HCT116 (cell line): ENCODE results near the gene XRCC2. TPM values are rescaled to one million over a fixed set of nuclear protein-coding genes. Genes with fewer than 3 reads are reported as not detected.
A peak's percentile ranks its signal among the peaks of the same experiment; 100 is the strongest.
"Not testable (repeated sequence)": the region's sequence is repeated elsewhere in the genome, so short reads cannot be mapped to it uniquely, and the experiment has no call there.

Experiments
- ATAC-seq: fragments of 200-7000 bp; cut with Tn5 transposase; 2 replicates; pipeline ENCODE4 v1.9.1; 2020; ENCODE audit warnings: mild to moderate bottlenecking, moderate library complexity
- BruUV-seq: library from RNA; stranded (reverse); fragments of 400-500 nt; replicated peaks from 2 replicates; lab custom pipeline; 2021; lab: Mats Ljungman, UMichigan
- CTCF ChIA-PET: fragments of 300-600 bp; sonication (Branson Sonifier 250); formaldehyde crosslinking; loops from one replicate; lab custom pipeline; 2021; ENCODE audit warnings: antibody characterized with exemption; lab: Charles Lee
- POLR2A ChIA-PET: fragments of 300-600, 350-600 bp; sonication (Branson Sonifier 250); formaldehyde crosslinking; loops from one replicate; lab custom pipeline; 2021; ENCODE audit warnings: antibody characterized with exemption; lab: Charles Lee
- RAD21 ChIA-PET, 2 experiments: fragments of 300-600 bp; sonication (Branson Sonifier 250); formaldehyde crosslinking; loops; one replicate each; lab custom pipeline; 2023; ENCODE audit warnings: low total read pairs in 2 of 2; ENCODE audit not compliant: uncharacterized antibody in 2 of 2, unreplicated experiment in 2 of 2, low non-redundant PET in 1 of 2; lab: Charles Lee
- DNase-seq: peaks from one replicate; pipeline ENCODE4 v3.0.0-alpha.2; 2010; ENCODE audit warnings: low read depth, low spot score
- H2AFZ ChIP-seq: fragments of 200-600 bp; shearing (Covaris generic), sonication (generic); 2 replicates; pipeline ENCODE4 v1.6.1; 2017; ENCODE audit warnings: low read depth, mixed run types, mixed read lengths, antibody characterized with exemption, low read length; ENCODE audit not compliant: poor library complexity, severe bottlenecking
- H3K27ac ChIP-seq: 2 replicates; pipeline ENCODE4 v1.5.1; 2012; ENCODE audit warnings: low read depth, low read length
- H3K27me3 ChIP-seq: fragments of 200-600 bp; sonication (generic); 2 replicates; pipeline ENCODE4 v1.6.1; 2016; ENCODE audit warnings: mixed run types, low read length, mixed read lengths; ENCODE audit not compliant: insufficient read depth
- H3K36me3 ChIP-seq, 2 experiments: fragments of 200-500 bp in 1 of 2; fragments of 200-600 bp in 1 of 2; sonication (Bioruptor generic) in 1 of 2; sonication (generic) in 1 of 2; 2 replicates each; pipeline versions ENCODE4 v1.5.1 to v1.6.1; 2014 to 2016; ENCODE audit warnings: low read length in 2 of 2, inconsistent platforms in 1 of 2, mixed read lengths in 1 of 2, mixed run types in 1 of 2; ENCODE audit not compliant: insufficient read depth in 2 of 2, control insufficient read depth in 1 of 2
- H3K4me1 ChIP-seq, 2 experiments: fragments of 200-600 bp in 1 of 2; sonication (generic) in 1 of 2; 2 replicates each; pipeline versions ENCODE4 v1.5.1 to v1.6.1; 2012 to 2017; ENCODE audit warnings: low read length in 2 of 2, inconsistent platforms in 1 of 2, mild to moderate bottlenecking in 1 of 2, mixed read lengths in 1 of 2, mixed run types in 1 of 2, moderate library complexity in 1 of 2; ENCODE audit not compliant: insufficient read depth in 2 of 2, control insufficient read depth in 1 of 2
- H3K4me2 ChIP-seq: fragments of 200-600 bp; sonication (generic); 2 replicates; pipeline ENCODE4 v1.6.1; 2017; ENCODE audit warnings: mixed run types, low read length, mixed read lengths
- H3K4me3 ChIP-seq, 2 experiments: fragments of 200-600 bp in 1 of 2; sonication (generic) in 1 of 2; replicated peaks in 1 of 2; 2 replicates each; pipeline ENCODE4 v1.5.1; 2011 to 2016; ENCODE audit warnings: low read length in 2 of 2, control low read depth in 1 of 2, low read depth in 1 of 2, mild to moderate bottlenecking in 1 of 2, mixed read lengths in 1 of 2, mixed run types in 1 of 2
- H3K79me2 ChIP-seq: fragments of 200-600 bp; sonication (generic); 2 replicates; pipeline ENCODE4 v1.6.1; 2017; ENCODE audit warnings: mild to moderate bottlenecking, mixed run types, low read length, moderate library complexity, mixed read lengths; ENCODE audit not compliant: insufficient read depth
- H3K9ac ChIP-seq: fragments of 200-600 bp; sonication (generic); 2 replicates; pipeline ENCODE4 v1.6.1; 2016; ENCODE audit warnings: low read length, mixed read lengths
- H3K9me2 ChIP-seq: fragments of 200-600 bp; sonication (generic), shearing (Covaris generic); 2 replicates; pipeline ENCODE4 v1.6.1; 2017; ENCODE audit warnings: mixed run types, mild to moderate bottlenecking, moderate library complexity; ENCODE audit not compliant: insufficient read depth
- H3K9me3 ChIP-seq, 2 experiments: fragments of 200-500 bp in 1 of 2; fragments of 200-600 bp in 1 of 2; sonication (Bioruptor generic) in 1 of 2; sonication (generic) in 1 of 2; 2 replicates each; pipeline ENCODE4 v1.6.1; 2014 to 2017; ENCODE audit warnings: low read length in 2 of 2, mixed read lengths in 2 of 2, inconsistent platforms in 1 of 2, low read depth in 1 of 2, mild to moderate bottlenecking in 1 of 2, mixed run types in 1 of 2, moderate library complexity in 1 of 2; ENCODE audit not compliant: control insufficient read depth in 1 of 2, insufficient read depth in 1 of 2
- H4K20me1 ChIP-seq: fragments of 200-600 bp; sonication (generic), shearing (Covaris generic); 2 replicates; pipeline ENCODE4 v1.6.1; 2017; ENCODE audit warnings: mixed run types, mild to moderate bottlenecking, moderate library complexity; ENCODE audit not compliant: insufficient read depth
- SIN3A ChIP-seq: IDR thresholded peaks from 2 replicates; pipeline ENCODE4 v1.6.1; 2012; ENCODE audit warnings: low read depth
- YY1 ChIP-seq: IDR thresholded peaks from 2 replicates; pipeline ENCODE4 v1.6.1; 2011; ENCODE audit warnings: low read length, low read depth, moderate library complexity, mild to moderate bottlenecking; ENCODE audit not compliant: insufficient replicate concordance; ENCODE audit errors: extremely low read depth
- intact Hi-C: fragments of 100-400 bp; cut with micrococcal nuclease; formaldehyde crosslinking; loops from 2 replicates; pipeline ENCODE4 v1.10.0; 2022
- total RNA-seq: library from RNA; stranded (reverse); gene quantifications from one replicate; pipeline ENCODE4 v1.2.1, GENCODE V29; 2021; ENCODE audit not compliant: unreplicated experiment

Gene XRCC2
- total RNA-seq, 1 experiment from 2014 or later: 14.8 TPM

DNA sequence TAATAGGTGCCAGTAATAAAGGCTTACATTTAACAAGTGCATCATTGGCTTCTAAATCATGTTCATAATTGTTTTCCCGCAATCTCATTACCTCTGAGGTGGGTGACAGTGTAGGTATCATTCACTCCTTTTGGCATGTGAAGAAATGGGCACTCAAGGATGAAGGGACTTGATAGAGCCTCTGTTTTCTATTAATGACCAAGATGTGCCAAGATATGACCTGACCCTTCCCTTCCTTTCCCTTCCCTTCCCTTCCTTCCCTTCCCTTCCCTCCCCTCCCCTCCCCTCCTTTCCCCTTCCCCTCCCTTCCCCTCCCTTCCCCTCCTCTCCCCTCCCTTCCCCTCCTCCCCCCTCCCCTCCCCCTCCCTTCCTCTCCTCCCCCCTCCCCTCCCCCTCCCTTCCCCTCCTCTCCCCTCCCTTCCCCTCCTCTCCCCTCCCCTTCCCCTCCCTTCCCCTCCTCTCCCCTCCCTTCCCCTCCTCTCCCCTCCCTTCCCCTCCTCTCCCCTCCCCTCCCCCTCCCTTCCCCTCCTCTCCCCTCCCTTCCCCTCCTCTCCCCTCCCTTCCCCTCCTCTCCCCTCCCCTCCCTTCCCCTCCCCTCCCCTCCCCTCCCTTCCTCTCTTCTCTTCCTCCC lies 36.6 kb upstream of the XRCC2 start:
- intact Hi-C loops: loop anchor here (5.0 to 10.0 kb wide), 2 partner anchors 110 to 248 kb away; no protein-coding TSS in a partner anchor
- not testable (repeated sequence) for H3K4me3 ChIP-seq
- H3K4me1 ChIP-seq: peaks cover 27 to 34% of the 10 kb centered on the region in 2 experiments

DNA sequence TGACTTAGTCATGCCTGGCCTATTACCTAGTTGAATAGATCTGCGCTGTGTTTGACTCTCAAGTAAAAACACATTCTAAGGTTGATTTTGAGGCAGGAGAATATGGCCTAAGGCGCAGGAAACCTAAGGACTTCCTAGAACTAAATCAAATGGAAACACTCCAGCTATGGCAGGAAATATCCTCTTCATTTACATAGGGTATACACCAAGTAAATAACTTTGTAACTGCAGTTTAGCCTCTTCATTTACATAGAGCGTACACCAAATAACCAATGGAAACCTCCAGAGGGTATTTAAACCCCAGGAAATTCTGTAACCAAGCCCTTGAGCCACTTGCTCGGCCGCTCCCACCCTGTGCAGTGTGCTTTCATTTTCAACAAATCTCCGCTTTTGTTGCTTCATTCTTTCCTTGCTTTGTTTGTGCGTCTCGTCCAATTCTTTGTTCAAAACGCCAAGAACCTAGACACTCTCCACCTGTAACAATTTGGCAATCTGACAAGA lies 35.6 kb upstream of the XRCC2 start:
- H3K4me3 ChIP-seq: peak overlapping the region; percentile 12 to 33; a peak in 3 of 4 replicates
- intact Hi-C loops: loop anchor here (2.0 to 10.0 kb wide), 3 partner anchors 49 to 247 kb away; no protein-coding TSS in a partner anchor
- ChIA-PET CTCF (interaction anchor here (1.0 to 1.9 kb wide), 2 partner anchors 370 to 375 kb away, joined by 7 read pairs; no protein-coding TSS in a partner anchor), RAD21 (interaction anchor here in 1 of 2 experiments (1.0 kb wide), 1 partner anchor 374 kb away, joined by 7 read pairs; no protein-coding TSS in a partner anchor), POLR2A (interaction anchor here (1.2 to 1.3 kb wide), 3 partner anchors 9 to 36 kb away, joined by 3 to 6 read pairs (median 4); no protein-coding TSS in a partner anchor)
- H4K20me1 ChIP-seq: no peaks in the 10 kb centered on the region
- H3K79me2 ChIP-seq: no peaks in the 10 kb centered on the region
- no peaks in the 10 kb centered on the region for H3K9me3 ChIP-seq
- no peaks in the 10 kb centered on the region for H3K27me3 ChIP-seq
- peak; percentile 21 for ATAC-seq
- H3K36me3 ChIP-seq: no peaks in the 10 kb centered on the region
- no TSS peak for BruUV-seq
- H3K9me2 ChIP-seq: no peaks in the 10 kb centered on the region
- peak overlapping the region; percentile 71 for H3K27ac ChIP-seq
- TF ChIP-seq YY1: no peak
- TF ChIP-seq SIN3A: 0 out of 2 replicates have a peak, but pooled peaks have one; percentile 12
- TF ChIP-seq, all 23 proteins: peak for 1
- Histone ChIP-seq H3K9ac (peak overlapping the region; percentile 19), H2AFZ (peak overlapping the region; percentile 90), H3K4me2 (peak overlapping the region; percentile 82), H3K4me1 (peaks cover 27 to 34% of the 10 kb centered on the region in 2 experiments)
- DNase-seq: no peak

More for the DNA sequence above, 36.6 kb upstream of the XRCC2 start:
- H3K9me3 ChIP-seq, H3K79me2 ChIP-seq, POLR2A ChIA-PET, H3K27ac ChIP-seq, RAD21 ChIA-PET, H3K9me2 ChIP-seq, H3K36me3 ChIP-seq, H3K9ac ChIP-seq, ATAC-seq, BruUV-seq, CTCF ChIA-PET, H4K20me1 ChIP-seq, H3K27me3 ChIP-seq, DNase-seq: not testable (repeated sequence)
- Histone ChIP-seq H3K4me2 (0 out of 2 replicates have a peak overlapping the region, but pooled peaks have one; percentile 82), H2AFZ (peak overlapping the region; percentile 44)
